KBM-7 (cell line): ENCODE results near the gene RAB39B.
"Not testable (repeated sequence)": the region's sequence is repeated elsewhere in the genome, so short reads cannot be mapped to it uniquely, and the experiment has no call there.

Source experiments
- DNase-seq: peaks from one replicate; pipeline ENCODE4 v3.0.0-alpha.2; 2015
- in situ Hi-C: fragments of 300-500 bp; cut with MboI; formaldehyde crosslinking; loops from 2 replicates; pipeline ENCODE4 v1.14.3; 2020; ENCODE audit warnings: low sequenced_read_pairs, low pct_unique_long_range_greater_than_20kb, mixed read lengths

Gene RAB39B

GRCh38 chrX:155263854-155264628, at the start of gene RAB39B:
Gene RAB39B, minus strand, starts transcription at chrX:155264491. Its CDS starts 203 bp downstream, at chrX:155264288.
- in situ Hi-C loops = no loop called here
- peak; percentile 70 for DNase-seq

- no peak for DNase-seq
- in situ Hi-C loops = no loop called here
Measured at GRCh38 chrX:155313766-155314165, 49.5 kb upstream of the RAB39B start.

- in situ Hi-C loops = no loop called here
- no peak for DNase-seq
Measured at GRCh38 chrX:155293771-155294170, 29.5 kb upstream of the RAB39B start.

GRCh38 chrX:155279873-155280272, 15.6 kb upstream of the RAB39B start:
- in situ Hi-C loops = no loop called here
- DNase-seq = no peak

GRCh38 chrX:155270969-155271368, 6.7 kb upstream of the RAB39B start:
- no peak for DNase-seq
- in situ Hi-C loops = no loop called here

- DNase-seq, in situ Hi-C loops: not testable (repeated sequence)
Measured at GRCh38 chrX:155267995-155268394, 3.7 kb upstream of the RAB39B start.

GRCh38 chrX:155266439-155266838, 2.1 kb upstream of the RAB39B start:
- no peak for DNase-seq
- in situ Hi-C loops = no loop called here

GRCh38 chrX:155262970-155263754, 1.1 kb downstream of the RAB39B start:
- in situ Hi-C loops = no loop called here
- DNase-seq = peak; percentile 39

GRCh38 chrX:155259752-155260151, 4.5 kb downstream of the RAB39B start:
- in situ Hi-C loops = no loop called here
- DNase-seq = no peak

- no peak for DNase-seq
- in situ Hi-C loops = no loop called here
Measured at GRCh38 chrX:155251391-155251790, 12.9 kb downstream of the RAB39B start.

- no peak for DNase-seq
- in situ Hi-C loops = no loop called here
Measured at GRCh38 chrX:155247497-155247896, 16.8 kb downstream of the RAB39B start.

GRCh38 chrX:155246748-155247147, 17.5 kb downstream of the RAB39B start:
- in situ Hi-C loops = no loop called here
- DNase-seq = no peak

- in situ Hi-C loops = no loop called here
- DNase-seq = no peak
Measured at GRCh38 chrX:155242300-155242699, 22.0 kb downstream of the RAB39B start.

- in situ Hi-C loops = no loop called here
Measured at GRCh38 chrX:155237719-155238118, 26.6 kb downstream of the RAB39B start.

GRCh38 chrX:155235891-155236290, 28.4 kb downstream of the RAB39B start:
- no peak for DNase-seq
- in situ Hi-C loops = no loop called here

More at GRCh38 chrX:155237719-155238118, 26.6 kb downstream of the RAB39B start:
- no peak for DNase-seq

GRCh38 chrX:155231163-155231562, 33.1 kb downstream of the RAB39B start:
- no peak for DNase-seq
- in situ Hi-C loops = no loop called here

- in situ Hi-C loops = no loop called here
- DNase-seq = no peak
Measured at GRCh38 chrX:155225774-155226173, 38.5 kb downstream of the RAB39B start.

GRCh38 chrX:155223746-155224145, 40.5 kb downstream of the RAB39B start:
- in situ Hi-C loops, DNase-seq: not testable (repeated sequence)

GRCh38 chrX:155221351-155221750, 42.9 kb downstream of the RAB39B start:
- DNase-seq = no peak
- in situ Hi-C loops = no loop called here

- DNase-seq = no peak
- in situ Hi-C loops = no loop called here
Measured at GRCh38 chrX:155218777-155219176, 45.5 kb downstream of the RAB39B start.
